ENCODE measurements around the gene SLCO3A1. TPM values are rescaled to one million over a fixed set of nuclear protein-coding genes. Genes with fewer than 3 reads are reported as not detected.

SLCO3A1 gene
- total RNA-seq, 2 experiments from 2014 or later: 29.5 to 30.4 TPM

GRCh38 chr15:92112180-92112579, 258.7 kb downstream of the SLCO3A1 start:
- H3K36me3 Mint-ChIP-seq (ENCODE audit: low read depth): peaks cover 30% of the 10 kb centered on the region
- no peaks in the 10 kb centered on the region for H3K27me3 Mint-ChIP-seq
- Histone ChIP-seq H3K9me3 (ENCODE audit: control insufficient read depth in 1 of 2, insufficient read depth in 1 of 2, low read length in 2 of 2) (no peaks in the 10 kb centered on the region), H3K27ac (ENCODE audit: low read depth in 1 of 2, low read length in 2 of 2) (no peak overlapping the region), H3K4me3 (ENCODE audit: low read length) (no peak overlapping the region), H3K4me1 (ENCODE audit: insufficient read depth, low read length) (peaks cover 5% of the 10 kb centered on the region), H3K36me3 (ENCODE audit: insufficient read depth, low read length) (peaks cover 6% of the 10 kb centered on the region), H3K27me3 (ENCODE audit: control insufficient read depth in 1 of 2, insufficient read depth in 2 of 2, low read length in 2 of 2) (no peaks in the 10 kb centered on the region)
- ChIA-PET POLR2A (no interaction called here), CTCF (no interaction called here)
- TF ChIP-seq CTCF (IDR thresholded peaks at IDR 0.05): no peak
- H3K4me3 Mint-ChIP-seq: no peak overlapping the region
- H3K27ac Mint-ChIP-seq: no peak overlapping the region
- intact Hi-C loops (cut with DNase I, micrococcal nuclease): no loop called here
- H3K9me3 Mint-ChIP-seq: no peaks in the 10 kb centered on the region
- ATAC-seq (ENCODE audit: poor library complexity) (no peak), DNase-seq (no peak)
- peaks cover 15% of the 10 kb centered on the region for H3K4me1 Mint-ChIP-seq (ENCODE audit: low read depth)

- no peak for DNase-seq
- no peak overlapping the region for H3K27ac Mint-ChIP-seq
- Histone ChIP-seq H3K4me1 (ENCODE audit: insufficient read depth, low read length) (peaks cover 5% of the 10 kb centered on the region), H3K27me3 (ENCODE audit: control insufficient read depth in 1 of 2, insufficient read depth in 2 of 2, low read length in 2 of 2) (no peaks in the 10 kb centered on the region), H3K9me3 (ENCODE audit: control insufficient read depth in 1 of 2, insufficient read depth in 1 of 2, low read length in 2 of 2) (no peaks in the 10 kb centered on the region), H3K36me3 (ENCODE audit: insufficient read depth, low read length) (peaks cover 5% of the 10 kb centered on the region), H3K4me3 (ENCODE audit: low read length) (no peak overlapping the region), H3K27ac (ENCODE audit: low read depth in 1 of 2, low read length in 2 of 2) (no peak overlapping the region)
- H3K4me3 Mint-ChIP-seq: no peak overlapping the region
- ChIA-PET CTCF (no interaction called here), POLR2A (no interaction called here)
- ATAC-seq (ENCODE audit: poor library complexity): no peak
- no peaks in the 10 kb centered on the region for H3K27me3 Mint-ChIP-seq
- intact Hi-C loops (cut with DNase I, micrococcal nuclease): no loop called here
- H3K9me3 Mint-ChIP-seq: no peaks in the 10 kb centered on the region
- H3K4me1 Mint-ChIP-seq (ENCODE audit: low read depth): peaks cover 15% of the 10 kb centered on the region
- no peak for TF ChIP-seq CTCF (IDR thresholded peaks at IDR 0.05)
- peaks cover 36% of the 10 kb centered on the region for H3K36me3 Mint-ChIP-seq (ENCODE audit: low read depth)
These were observed 259.2 kb downstream of the SLCO3A1 start for GRCh38 chr15:92112711-92113110.

- ChIA-PET CTCF (no interaction called here), POLR2A (no interaction called here)
- TF ChIP-seq CTCF (IDR thresholded peaks at IDR 0.05): no peak
- Mint-ChIP-seq H3K36me3 (ENCODE audit: low read depth) (peaks cover 37% of the 10 kb centered on the region), H3K9me3 (no peaks in the 10 kb centered on the region), H3K4me3 (no peak overlapping the region), H3K4me1 (ENCODE audit: low read depth) (peaks cover 5% of the 10 kb centered on the region), H3K27me3 (no peaks in the 10 kb centered on the region), H3K27ac (no peak overlapping the region)
- H3K27ac ChIP-seq (ENCODE audit: low read depth in 1 of 2, low read length in 2 of 2): no peak overlapping the region
- ATAC-seq (ENCODE audit: poor library complexity): no peak
- peaks cover 5% of the 10 kb centered on the region for H3K4me1 ChIP-seq (ENCODE audit: insufficient read depth, low read length)
- intact Hi-C loops (cut with DNase I, micrococcal nuclease): no loop called here
- no peak overlapping the region for H3K4me3 ChIP-seq (ENCODE audit: low read length)
- peaks cover 2% of the 10 kb centered on the region for H3K36me3 ChIP-seq (ENCODE audit: insufficient read depth, low read length)
- no peaks in the 10 kb centered on the region for H3K27me3 ChIP-seq (ENCODE audit: control insufficient read depth in 1 of 2, insufficient read depth in 2 of 2, low read length in 2 of 2)
- H3K9me3 ChIP-seq (ENCODE audit: control insufficient read depth in 1 of 2, insufficient read depth in 1 of 2, low read length in 2 of 2): no peaks in the 10 kb centered on the region
- DNase-seq: no peak
These were observed 260.3 kb downstream of the SLCO3A1 start for GRCh38 chr15:92113832-92114231.

Data from CD4-positive, alpha-beta T cell (primary cell).